Spleen (tissue), 11 donors: ENCODE data around the gene UNC5CL. TPM values are rescaled to one million over a fixed set of nuclear protein-coding genes. Genes with fewer than 3 reads are reported as not detected.

Experiments used
- DNase-seq: peaks from one replicate; pipeline ENCODE4 v3.0.0-alpha.2; 2020
- H3K27ac ChIP-seq, 8 donors: fragments of 200-600 bp; sonication (generic) in 7 of 8; 1 replicate in 4 of 8; 2 replicates in 4 of 8; pipeline versions ENCODE4 v1.5.0 to v1.8.0; 2016 to 2021; ENCODE audit warnings: inconsistent platforms in 4 of 8, mild to moderate bottlenecking in 4 of 8, moderate library complexity in 1 of 8
- H3K27me3 ChIP-seq, 7 donors: fragments of 200-600 bp; sonication (generic) in 6 of 7; replicated peaks in 1 of 7; 1 replicate in 4 of 7; 2 replicates in 3 of 7; pipeline versions ENCODE4 v1.5.0 to v1.8.0; 2016 to 2021; ENCODE audit warnings: inconsistent platforms in 3 of 7, mild to moderate bottlenecking in 1 of 7
- H3K36me3 ChIP-seq, 6 donors: fragments of 200-600 bp; sonication (generic) in 5 of 6; 1 replicate in 4 of 6; 2 replicates in 2 of 6; pipeline versions ENCODE4 v1.5.0 to v1.8.0; 2016 to 2021; ENCODE audit warnings: inconsistent platforms in 2 of 6
- H3K4me1 ChIP-seq, 6 donors: fragments of 200-600 bp; sonication (generic) in 5 of 6; 1 replicate in 3 of 6; 2 replicates in 3 of 6; pipeline versions ENCODE4 v1.5.0 to v1.8.0; 2016 to 2021; ENCODE audit warnings: inconsistent platforms in 3 of 6
- H3K4me3 ChIP-seq, 8 donors: fragments of 200-600 bp; sonication (generic) in 7 of 8; 1 replicate in 4 of 8; 2 replicates in 4 of 8; pipeline versions ENCODE4 v1.5.0 to v1.8.0; 2016 to 2021; ENCODE audit warnings: inconsistent platforms in 4 of 8, mild to moderate bottlenecking in 4 of 8, moderate library complexity in 2 of 8
- H3K9me3 ChIP-seq, 8 donors: fragments of 200-600 bp; sonication (generic) in 7 of 8; 1 replicate in 4 of 8; 2 replicates in 4 of 8; pipeline versions ENCODE4 v1.5.0 to v1.8.0; 2016 to 2021; ENCODE audit warnings: inconsistent platforms in 4 of 8
- POLR2A ChIP-seq, 3 donors: fragments of 450-650 bp; IDR thresholded peaks; one replicate each; pipeline ENCODE4 v1.5.1; 2017; ENCODE audit warnings: antibody characterized with exemption in 3 of 3, mild to moderate bottlenecking in 1 of 3
- POLR2AphosphoS5 ChIP-seq, 3 donors: sonication (generic); formaldehyde crosslinking; IDR thresholded peaks; one replicate each; pipeline ENCODE4 v1.5.1; 2017; ENCODE audit warnings: antibody characterized with exemption in 3 of 3
- WGBS, 5 donors: extraction: QIAGEN DNeasy Blood & Tissue Kit in 3 of 5; methylation state at CpG; one replicate each; pipeline versions ENCODE4 v1.1.5 to v1.1.7; 2013 to 2018; 5-methylcytosine and 5-hydroxymethylcytosine counted together
- intact Hi-C: fragments of 100-400 bp; cut with DNase I; formaldehyde crosslinking; loops from one replicate; pipeline ENCODE4 v1.15.0; 2023; ENCODE audit warnings: low total_unique reads
- polyA plus RNA-seq, 3 donors: library from polyadenylated mRNA; stranded (reverse); fragments of 200-250 nt; gene quantifications; one replicate each; pipeline ENCODE4 v1.2.1, GENCODE V29; 2013
- total RNA-seq, 7 donors: library from RNA; depleted of rRNA in 3 of 7; stranded (reverse); fragments of >200 nt in 3 of 7; fragmentation: NEBNext Ultra II Directional in 4 of 7; extraction: Animal tissue kit (Norgen Biotek cat#: 25700) in 4 of 7; gene quantifications; one replicate each; pipeline versions ENCODE4 v1.1.0 to v1.2.1, GENCODE V29; 2016 to 2021
- TF ChIP-seq, protein P1 (sequence below), 11 experiments: fragments of 200-600 bp in 7 of 11; fragments of 450-650 bp in 4 of 11; sonication (generic) in 4 of 11; IDR thresholded peaks in 8 of 11; conservative IDR thresholded peaks in 3 of 11; 1 replicate in 7 of 11; 2 replicates in 4 of 11; pipeline versions ENCODE4 v1.4.0 to v1.8.0; 2016 to 2021; ENCODE audit warnings: antibody characterized with exemption in 11 of 11, inconsistent platforms in 4 of 11, mild to moderate bottlenecking in 1 of 11
- donor health status: healthy with polysubstance abuse.
- donor health status: DM: no; HTN: no; CAD: no; lungs with moderate emphysema.
- donor health status: DM: no; HTN: no; CAD: no.
- donor health status: Bipolar disorder and iron deficiency.
- donor health status: healthy.
- donor health status: DM: no; HTN: no; CAD: no.
- donor health status: DM: yes; HTN: yes; CAD: no.

UNC5CL gene
- total and polyA plus RNA-seq, 10 donors = 1.4 to 3.9 (median 2.7) TPM

DNA sequence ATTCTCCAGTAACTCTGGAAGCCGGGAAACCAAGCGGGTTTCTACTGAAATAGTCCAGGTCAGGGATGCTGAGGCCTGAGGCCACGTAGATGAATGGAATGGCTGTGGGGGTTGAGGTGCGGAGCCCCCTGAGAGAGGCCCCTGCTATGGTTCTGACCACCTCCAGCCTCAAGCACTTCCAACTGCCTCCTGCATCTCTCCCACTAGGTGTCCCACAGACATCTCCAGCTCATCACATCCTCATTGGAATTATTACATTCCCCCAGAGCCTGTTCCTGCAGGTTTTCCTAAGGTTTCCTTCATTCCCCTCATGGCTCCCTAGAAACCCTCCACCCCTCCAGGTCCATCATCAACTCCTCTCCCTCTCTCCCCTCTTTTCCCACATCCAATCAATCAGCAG, 48.7 kb downstream of the UNC5CL start:
- TF ChIP-seq POLR2AphosphoS5 (IDR thresholded peaks at IDR 0.05) (no peak), POLR2A (IDR thresholded peaks at IDR 0.05) (no peak)
- TF ChIP-seq, protein P1, sequence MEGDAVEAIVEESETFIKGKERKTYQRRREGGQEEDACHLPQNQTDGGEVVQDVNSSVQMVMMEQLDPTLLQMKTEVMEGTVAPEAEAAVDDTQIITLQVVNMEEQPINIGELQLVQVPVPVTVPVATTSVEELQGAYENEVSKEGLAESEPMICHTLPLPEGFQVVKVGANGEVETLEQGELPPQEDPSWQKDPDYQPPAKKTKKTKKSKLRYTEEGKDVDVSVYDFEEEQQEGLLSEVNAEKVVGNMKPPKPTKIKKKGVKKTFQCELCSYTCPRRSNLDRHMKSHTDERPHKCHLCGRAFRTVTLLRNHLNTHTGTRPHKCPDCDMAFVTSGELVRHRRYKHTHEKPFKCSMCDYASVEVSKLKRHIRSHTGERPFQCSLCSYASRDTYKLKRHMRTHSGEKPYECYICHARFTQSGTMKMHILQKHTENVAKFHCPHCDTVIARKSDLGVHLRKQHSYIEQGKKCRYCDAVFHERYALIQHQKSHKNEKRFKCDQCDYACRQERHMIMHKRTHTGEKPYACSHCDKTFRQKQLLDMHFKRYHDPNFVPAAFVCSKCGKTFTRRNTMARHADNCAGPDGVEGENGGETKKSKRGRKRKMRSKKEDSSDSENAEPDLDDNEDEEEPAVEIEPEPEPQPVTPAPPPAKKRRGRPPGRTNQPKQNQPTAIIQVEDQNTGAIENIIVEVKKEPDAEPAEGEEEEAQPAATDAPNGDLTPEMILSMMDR (IDR thresholded peaks at IDR 0.05 in 8 of 11, conservative IDR thresholded peaks at IDR 0.05 in 3 of 11) = no peak
- DNase-seq = no peak
- Histone ChIP-seq H3K4me1 (no peaks in the 10 kb centered on the region), H3K36me3 (no peaks in the 10 kb centered on the region), H3K27ac (no peak overlapping the region), H3K9me3 (no peaks in the 10 kb centered on the region), H3K4me3 (no peak overlapping the region), H3K27me3 (peaks cover 0 to 25% (median 0%) of the 10 kb centered on the region in 7 donors)
- intact Hi-C loops = no loop called here
- 84 to 93% (median 90%) methylated on average over 4 of the region's 4 CpGs for WGBS, 5 donors

DNA sequence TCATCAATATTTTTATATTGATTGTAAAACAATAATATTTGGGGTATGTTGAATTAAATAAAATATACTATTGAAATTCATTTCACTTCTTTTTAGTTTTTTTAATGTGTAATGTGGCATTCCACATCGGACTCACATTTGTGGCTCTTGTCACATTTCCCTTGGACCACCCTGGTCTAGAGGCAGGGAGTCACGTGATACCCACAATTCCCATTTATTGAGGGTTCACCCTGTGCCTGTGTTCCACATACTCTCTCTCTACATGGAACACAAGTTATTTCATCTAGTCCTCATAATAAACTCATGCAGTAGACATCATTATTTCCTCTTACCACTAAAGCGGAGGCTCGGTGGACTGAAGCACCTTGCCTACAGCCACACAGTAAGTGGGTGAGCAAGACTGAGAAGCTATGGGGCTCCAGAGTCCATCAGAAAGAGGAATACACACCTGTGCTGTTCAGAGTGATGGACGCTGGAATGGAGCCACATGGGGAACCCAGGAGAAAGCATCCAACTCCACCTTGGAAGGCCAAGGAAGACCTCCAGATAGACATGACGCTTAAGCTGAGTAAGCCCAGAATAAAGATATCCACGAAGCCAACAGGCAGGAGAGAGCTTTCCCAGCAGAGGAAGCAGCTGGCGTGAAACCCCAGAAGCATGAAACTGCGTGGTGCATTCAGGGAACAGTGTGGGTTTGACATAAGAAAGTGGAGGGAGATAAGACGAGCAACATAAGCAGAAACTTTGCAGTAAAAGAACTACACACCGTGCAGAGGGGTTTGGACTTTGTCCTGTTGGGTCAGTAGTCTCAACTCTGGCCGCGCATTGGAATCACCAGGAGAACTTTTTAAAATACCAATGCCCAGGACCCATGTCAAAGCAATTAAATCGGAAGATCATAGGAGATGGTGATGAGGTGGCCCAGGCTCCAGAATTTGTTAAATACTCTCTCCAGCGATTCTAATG, 49.5 kb downstream of the UNC5CL start:
- intact Hi-C loops = no loop called here
- no peak for TF ChIP-seq POLR2AphosphoS5 (IDR thresholded peaks at IDR 0.05)
- TF ChIP-seq, protein P1 (IDR thresholded peaks at IDR 0.05 in 8 of 11, conservative IDR thresholded peaks at IDR 0.05 in 3 of 11) = no peak
- no peak for TF ChIP-seq POLR2A (IDR thresholded peaks at IDR 0.05)
- Histone ChIP-seq H3K4me3 (no peak overlapping the region), H3K4me1 (no peaks in the 10 kb centered on the region), H3K36me3 (no peaks in the 10 kb centered on the region), H3K9me3 (no peaks in the 10 kb centered on the region), H3K27me3 (peaks cover 0 to 16% (median 0%) of the 10 kb centered on the region in 7 donors), H3K27ac (no peak overlapping the region)
- 82 to 92% (median 84%) methylated on average over 15 of the region's 15 CpGs for WGBS, 5 donors
- DNase-seq = no peak

DNA sequence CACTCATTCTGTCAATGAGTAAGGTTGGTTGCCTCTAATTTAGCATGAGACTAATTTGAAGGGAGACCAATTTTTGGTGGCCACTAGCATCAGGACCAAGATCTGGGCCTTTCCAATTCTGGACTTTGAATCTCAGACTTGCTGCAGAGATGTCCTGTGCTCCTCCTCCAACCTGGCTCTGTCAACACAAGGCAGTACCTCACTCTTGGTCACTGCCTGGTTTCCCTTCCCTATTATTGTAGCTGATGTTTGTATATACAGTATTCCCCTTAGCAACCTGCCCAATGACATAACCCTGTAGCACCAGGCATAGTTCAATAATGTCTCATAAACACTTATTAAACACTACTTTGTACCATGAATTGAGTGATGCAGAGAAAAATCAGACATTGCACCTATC, 50.4 kb downstream of the UNC5CL start:
- Histone ChIP-seq H3K36me3 (no peaks in the 10 kb centered on the region), H3K4me1 (no peaks in the 10 kb centered on the region), H3K4me3 (no peak overlapping the region), H3K9me3 (no peaks in the 10 kb centered on the region), H3K27ac (no peak overlapping the region), H3K27me3 (peaks cover 0 to 9% (median 0%) of the 10 kb centered on the region in 7 donors)
- TF ChIP-seq POLR2AphosphoS5 (IDR thresholded peaks at IDR 0.05) = no peak
- TF ChIP-seq, protein P1 (IDR thresholded peaks at IDR 0.05 in 8 of 11, conservative IDR thresholded peaks at IDR 0.05 in 3 of 11) = no peak
- TF ChIP-seq POLR2A (IDR thresholded peaks at IDR 0.05) = no peak
- intact Hi-C loops = no loop called here
- DNase-seq = no peak
